Tibial nerve (tissue), 3 donors: ENCODE measurements around the gene PSD2.

Experiments used
- CTCF ChIP-seq, 5 experiments: fragments of 200-600 bp in 3 of 5; fragments of 450-650 bp in 2 of 5; sonication (generic) in 3 of 5; IDR thresholded peaks; one replicate each; pipeline ENCODE4 v1.5.1; 2016 to 2019; ENCODE audit warnings: antibody characterized with exemption in 5 of 5, mild to moderate bottlenecking in 3 of 5, moderate library complexity in 2 of 5
- POLR2A ChIP-seq, 2 donors: fragments of 450-650 bp; IDR thresholded peaks; one replicate each; pipeline ENCODE4 v1.6.1; 2017; ENCODE audit warnings: antibody characterized with exemption in 2 of 2, mild to moderate bottlenecking in 2 of 2, moderate library complexity in 2 of 2

GRCh38 chr5:139799359-139799758, 3.8 kb downstream of the PSD2 start:
- no peak for TF ChIP-seq POLR2A (IDR thresholded peaks at IDR 0.05)
- no peak for TF ChIP-seq CTCF (IDR thresholded peaks at IDR 0.05)
